HepG2 (cell line): ENCODE data around the gene EFNA2. TPM values are rescaled to one million over a fixed set of nuclear protein-coding genes. Genes with fewer than 3 reads are reported as not detected.

Experiments used
- ATAC-seq: fragments of 200-7000 bp; cut with Tn5 transposase; 3 replicates; pipeline ENCODE4 v1.9.1; 2020; ENCODE audit warnings: mild to moderate bottlenecking, moderate library complexity
- BruUV-seq: library from RNA; stranded (reverse); fragments of 400-500 nt; replicated peaks from 2 replicates; lab custom pipeline; 2021; lab: Mats Ljungman, UMichigan
- CTCF ChIA-PET: fragments of 300-600 bp; formaldehyde crosslinking; extraction: SDS; loops from one replicate; lab custom pipeline; 2021; ENCODE audit warnings: low total read pairs, inconsistent platforms, low intra/inter-chr PET ratio; lab: Yijun Ruan, JAX
- POLR2A ChIA-PET: fragments of 350-600 bp; sonication (Branson Sonifier 250); formaldehyde crosslinking; loops from one replicate; lab custom pipeline; 2020; ENCODE audit warnings: antibody characterized with exemption, inconsistent platforms; lab: Yijun Ruan, JAX
- DNase-seq: peaks from one replicate; pipeline ENCODE4 v3.0.0-alpha.2; 2015; ENCODE audit warnings: low spot score
- FAIRE-seq: peaks from 3 replicates; lab custom pipeline; 2011; peaks lifted over from hg19 to GRCh38; lab: Jason Lieb, UNC
- H2AFZ ChIP-seq: one replicate; pipeline ENCODE4 v1.6.1; 2011; ENCODE audit warnings: low read length, inconsistent platforms
- H3K27ac ChIP-seq: fragments of 300-600 bp; 3 replicates; pipeline ENCODE4 v1.8.0; 2011; ENCODE audit warnings: mixed run types, mild to moderate bottlenecking, mixed read lengths, low read length, inconsistent platforms; ENCODE audit not compliant: insufficient read depth; ENCODE audit errors: extremely low read length
- H3K27me3 ChIP-seq, 2 experiments: fragments of 200-600 bp in 1 of 2; 2 replicates in 1 of 2; 3 replicates in 1 of 2; pipeline versions ENCODE4 v1.6.0 to v1.8.0; 2011; ENCODE audit warnings: low read length in 2 of 2, mild to moderate bottlenecking in 2 of 2, moderate library complexity in 2 of 2, inconsistent platforms in 1 of 2; ENCODE audit not compliant: insufficient read depth in 2 of 2, control insufficient read depth in 1 of 2
- H3K36me3 ChIP-seq, 2 experiments: fragments of 200-600 bp in 1 of 2; replicated peaks in 1 of 2; 2 replicates in 1 of 2; 3 replicates in 1 of 2; pipeline versions ENCODE4 v1.5.1 to v1.8.0; 2011; ENCODE audit warnings: low read length in 2 of 2, inconsistent platforms in 1 of 2; ENCODE audit not compliant: insufficient read depth in 2 of 2, control insufficient read depth in 1 of 2
- H3K4me1 ChIP-seq: 2 replicates; pipeline ENCODE4 v1.5.1; 2012; ENCODE audit warnings: low read length, inconsistent platforms; ENCODE audit not compliant: insufficient read depth
- H3K4me2 ChIP-seq: 2 replicates; pipeline ENCODE4 v1.6.0; 2011; ENCODE audit warnings: low read depth, low read length, inconsistent platforms
- H3K4me3 ChIP-seq, 3 experiments: fragments of 200-600 bp in 1 of 3; sonication (generic), shearing (Covaris generic) in 1 of 3; replicated peaks in 1 of 3; 2 replicates each; pipeline ENCODE4 v1.5.1; 2011 to 2016; ENCODE audit warnings: low read length in 3 of 3, inconsistent platforms in 2 of 3, low read depth in 2 of 3, mild to moderate bottlenecking in 2 of 3, control low read depth in 1 of 3, mixed read lengths in 1 of 3; ENCODE audit not compliant: insufficient read depth in 1 of 3
- H3K79me2 ChIP-seq: one replicate; pipeline ENCODE4 v1.6.1; 2011; ENCODE audit warnings: low read length, inconsistent platforms; ENCODE audit not compliant: insufficient read depth
- H3K9ac ChIP-seq: 2 replicates; pipeline ENCODE4 v1.6.0; 2011; ENCODE audit warnings: mild to moderate bottlenecking, low read depth, low read length, inconsistent platforms; ENCODE audit not compliant: insufficient read depth
- H3K9me3 ChIP-seq: 2 replicates; pipeline ENCODE4 v1.5.1; 2012; ENCODE audit warnings: mild to moderate bottlenecking, low read length
- H4K20me1 ChIP-seq: 2 replicates; pipeline ENCODE4 v1.6.0; 2011; ENCODE audit warnings: inconsistent platforms, mild to moderate bottlenecking, low read length, moderate library complexity; ENCODE audit not compliant: insufficient read depth
- AGO2 ChIP-seq: fragments of 200-400 bp; formaldehyde crosslinking; optimal IDR thresholded peaks from 2 replicates; pipeline ENCODE3; 2017; ENCODE audit warnings: mild to moderate bottlenecking, low read depth, low read length, moderate library complexity
- AKAP8 ChIP-seq: sonication (generic); formaldehyde crosslinking; IDR thresholded peaks from 2 replicates; pipeline ENCODE4 v1.5.1; 2020; ENCODE audit warnings: mild to moderate bottlenecking, missing genetic modification reagents
- CEBPG ChIP-seq: IDR thresholded peaks from 2 replicates; pipeline ENCODE4 v1.6.1; 2016
- HOXA3 ChIP-seq: sonication (generic); formaldehyde crosslinking; IDR thresholded peaks from 2 replicates; pipeline ENCODE4 v1.5.0; 2020; ENCODE audit warnings: missing genetic modification reagents
- KDM4B ChIP-seq: sonication (generic); formaldehyde crosslinking; IDR thresholded peaks from 2 replicates; pipeline ENCODE4 v1.4.0; 2020; ENCODE audit warnings: missing genetic modification reagents
- RBM22 ChIP-seq: fragments of 200-400 bp; formaldehyde crosslinking; optimal IDR thresholded peaks from 2 replicates; pipeline ENCODE3; 2017; ENCODE audit warnings: mild to moderate bottlenecking, low read length, moderate library complexity
- SAFB2 ChIP-seq: sonication (generic); formaldehyde crosslinking; IDR thresholded peaks from 2 replicates; pipeline ENCODE4 v1.5.1; 2020; ENCODE audit warnings: missing genetic modification reagents, low read depth, mild to moderate bottlenecking, borderline replicate concordance
- SRY ChIP-seq: sonication (generic); formaldehyde crosslinking; IDR thresholded peaks from 2 replicates; pipeline ENCODE4 v1.8.0; 2022; ENCODE audit warnings: mild to moderate bottlenecking, missing genetic modification reagents
- ZBTB38 ChIP-seq: sonication (generic); formaldehyde crosslinking; IDR thresholded peaks from 2 replicates; pipeline ENCODE4 v1.5.1; 2020; ENCODE audit warnings: mild to moderate bottlenecking, missing genetic modification reagents
- ZMYM2 ChIP-seq: sonication (generic); formaldehyde crosslinking; IDR thresholded peaks from 2 replicates; pipeline ENCODE4 v1.8.0; 2022; ENCODE audit warnings: mild to moderate bottlenecking, missing genetic modification reagents
- ZNF674 ChIP-seq: sonication (generic); formaldehyde crosslinking; IDR thresholded peaks from 2 replicates; pipeline ENCODE4 v1.5.0; 2020; ENCODE audit warnings: low read depth, mild to moderate bottlenecking, missing genetic modification reagents
- WGBS: methylation state at CpG from one replicate; pipeline ENCODE4 v1.1.6; 2017; ENCODE audit warnings: low lambda C conversion rate; 5-methylcytosine and 5-hydroxymethylcytosine counted together
- in situ Hi-C: cut with HindIII; loops from 2 replicates; pipeline ENCODE4 v1.10.0; 2017; ENCODE audit warnings: low pct_unique_long_range_greater_than_20kb; ENCODE audit not compliant: extremely low pct_ligation_motif_present
- intact Hi-C: fragments of 100-400 bp; cut with micrococcal nuclease; formaldehyde crosslinking; loops from one replicate; pipeline ENCODE4 v1.10.0; 2022; ENCODE audit not compliant: unreplicated experiment
- polyA plus RNA-seq, 8 experiments: library from polyadenylated mRNA; depleted of rRNA in 3 of 8; stranded (reverse) in 7 of 8; unstranded in 1 of 8; fragments of >200 nt; fragmentation: Illumina TruSeq in 4 of 8; extraction: Trizol in 4 of 8; gene quantifications; 2 replicates each; pipeline versions ENCODE4 v1.2.1 to v1.2.3, GENCODE V29; 2011 to 2016; ENCODE audit warnings: low read depth in 4 of 8, missing spikeins in 1 of 8, mixed read lengths in 1 of 8; ENCODE audit not compliant: insufficient read depth in 1 of 8
- total RNA-seq, 5 experiments: library from RNA; depleted of rRNA; stranded (reverse); fragments of >200 nt; fragmentation: Illumina TruSeq; extraction: Trizol; gene quantifications; 2 replicates each; pipeline ENCODE4 v1.2.3, GENCODE V29; 2016; ENCODE audit warnings: low read depth in 1 of 5
- TF ChIP-seq, protein P1 (sequence below): sonication (generic); formaldehyde crosslinking; IDR thresholded peaks from 2 replicates; pipeline ENCODE4 v1.4.0; 2020; ENCODE audit warnings: mild to moderate bottlenecking, missing genetic modification reagents
- TF ChIP-seq, protein P2 (sequence below): sonication (generic); formaldehyde crosslinking; IDR thresholded peaks from 2 replicates; pipeline ENCODE4 v1.5.1; 2020; ENCODE audit warnings: missing genetic modification reagents, mild to moderate bottlenecking, borderline replicate concordance
- TF ChIP-seq, protein P3 (sequence below): sonication (generic); formaldehyde crosslinking; IDR thresholded peaks from 2 replicates; pipeline ENCODE4 v1.5.0; 2020; ENCODE audit warnings: missing genetic modification reagents
- TF ChIP-seq, protein P4 (sequence below): IDR thresholded peaks from 2 replicates; pipeline ENCODE4 v1.6.1; 2018; ENCODE audit warnings: missing genetic modification reagents, mild to moderate bottlenecking, missing compliant biosample characterization
- TF ChIP-seq, protein P5 (sequence below): fragments of 450-650 bp; IDR thresholded peaks from 2 replicates; pipeline ENCODE4 v1.6.1; 2016

EFNA2 gene
- total and polyA plus RNA-seq, 2 of the 13 experiments (the other 11 are each of a cell fraction or from before 2014, with no cell fraction given): 6.0 to 9.9 TPM

DNA sequence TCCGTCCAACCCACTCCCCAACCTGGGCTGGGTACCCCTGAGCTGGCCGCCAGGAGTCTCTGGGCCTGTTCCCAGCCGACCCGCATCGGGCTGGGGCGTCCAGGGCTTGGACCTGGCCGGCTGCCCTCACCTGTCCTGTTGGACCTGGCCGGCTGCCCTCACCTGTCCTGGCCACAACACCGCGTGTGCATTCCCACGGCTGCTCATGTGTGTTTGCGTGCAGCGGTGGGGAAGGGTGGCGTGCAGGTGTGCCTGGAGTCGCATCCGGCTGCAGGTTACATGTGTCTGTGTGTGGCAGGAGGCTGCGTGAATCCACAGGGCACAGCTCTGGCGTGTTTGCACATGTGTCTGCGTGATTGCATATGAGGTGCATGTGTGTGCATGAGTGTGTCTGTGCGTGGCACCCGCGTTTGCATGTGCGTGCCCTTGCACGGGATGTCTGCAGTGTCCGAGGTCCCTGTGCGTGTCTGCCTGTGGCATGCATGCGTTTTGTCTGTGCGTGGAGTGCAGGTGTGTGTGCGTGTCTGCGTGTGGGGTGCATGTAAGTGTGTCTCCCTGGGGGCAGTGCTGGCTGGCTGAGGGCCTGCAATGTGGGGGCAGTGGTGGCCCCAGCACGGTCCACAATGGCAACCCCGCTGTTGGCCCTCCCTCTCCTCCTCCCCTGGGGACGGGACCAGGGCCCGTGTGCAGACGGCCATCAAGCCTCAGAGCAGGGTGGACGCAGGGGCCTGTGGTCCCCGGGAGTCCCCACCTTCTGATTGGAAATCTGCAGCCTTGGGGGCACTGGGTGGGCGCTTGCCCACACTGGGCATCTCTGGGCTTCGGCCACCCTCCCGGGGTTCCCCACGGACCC, 3.4 kb downstream of the EFNA2 start:
- Histone ChIP-seq H2AFZ (no peak overlapping the region), H3K4me3 (peak overlapping the region in 1 of 3 experiments; percentile 16; a peak in 3 of 6 replicates), H3K4me1 (peaks cover 73% of the 10 kb centered on the region), H3K9me3 (no peaks in the 10 kb centered on the region), H3K27ac (peak overlapping the region; percentile 91), H4K20me1 (no peaks in the 10 kb centered on the region), H3K79me2 (peaks cover 50% of the 10 kb centered on the region), H3K27me3 (no peaks in the 10 kb centered on the region; a peak in 1 of 5 replicates), H3K4me2 (peak overlapping the region; percentile 89), H3K9ac (no peak overlapping the region), H3K36me3 (peaks cover 0 to 3% of the 10 kb centered on the region in 2 experiments; a peak in 1 of 5 replicates)
- 91% methylated on average over 21 of the region's 41 CpGs for WGBS
- in situ Hi-C loops (no loop called here), intact Hi-C loops (no loop called here)
- FAIRE-seq: no peak
- no peak for ATAC-seq
- CTCF ChIA-PET: no interaction called here
- DNase-seq: no peak
- BruUV-seq: no TSS peak
- POLR2A ChIA-PET: no interaction called here
- 0 out of 2 replicates have a peak, but pooled peaks have one; percentile 6 for TF ChIP-seq HOXA3 (CRISPR knock-in tag)
- TF ChIP-seq ZNF674 (CRISPR knock-in tag): no peak
- TF ChIP-seq ZMYM2: no peak
- TF ChIP-seq, protein P1, sequence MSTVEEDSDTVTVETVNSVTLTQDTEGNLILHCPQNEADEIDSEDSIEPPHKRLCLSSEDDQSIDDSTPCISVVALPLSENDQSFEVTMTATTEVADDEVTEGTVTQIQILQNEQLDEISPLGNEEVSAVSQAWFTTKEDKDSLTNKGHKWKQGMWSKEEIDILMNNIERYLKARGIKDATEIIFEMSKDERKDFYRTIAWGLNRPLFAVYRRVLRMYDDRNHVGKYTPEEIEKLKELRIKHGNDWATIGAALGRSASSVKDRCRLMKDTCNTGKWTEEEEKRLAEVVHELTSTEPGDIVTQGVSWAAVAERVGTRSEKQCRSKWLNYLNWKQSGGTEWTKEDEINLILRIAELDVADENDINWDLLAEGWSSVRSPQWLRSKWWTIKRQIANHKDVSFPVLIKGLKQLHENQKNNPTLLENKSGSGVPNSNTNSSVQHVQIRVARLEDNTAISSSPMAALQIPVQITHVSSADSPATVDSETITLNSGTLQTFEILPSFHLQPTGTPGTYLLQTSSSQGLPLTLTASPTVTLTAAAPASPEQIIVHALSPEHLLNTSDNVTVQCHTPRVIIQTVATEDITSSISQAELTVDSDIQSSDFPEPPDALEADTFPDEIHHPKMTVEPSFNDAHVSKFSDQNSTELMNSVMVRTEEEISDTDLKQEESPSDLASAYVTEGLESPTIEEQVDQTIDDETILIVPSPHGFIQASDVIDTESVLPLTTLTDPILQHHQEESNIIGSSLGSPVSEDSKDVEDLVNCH: no peak
- no peak for TF ChIP-seq SRY (CRISPR knock-in tag)
- no peak for TF ChIP-seq CEBPG
- TF ChIP-seq SAFB2 (CRISPR knock-in tag): no peak
- TF ChIP-seq, protein P2, sequence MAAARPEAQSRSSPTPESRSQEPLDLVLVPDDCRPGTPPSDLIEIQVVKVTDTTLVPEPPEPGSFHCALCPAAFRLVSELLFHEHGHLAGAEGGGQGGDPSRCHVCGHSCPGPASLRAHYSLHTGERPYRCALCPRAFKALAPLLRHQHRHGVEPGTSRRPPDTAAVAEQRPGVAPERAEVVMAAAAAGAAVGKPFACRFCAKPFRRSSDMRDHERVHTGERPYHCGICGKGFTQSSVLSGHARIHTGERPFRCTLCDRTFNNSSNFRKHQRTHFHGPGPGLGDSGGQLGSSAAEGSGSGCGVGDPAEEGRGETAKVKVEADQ (CRISPR knock-in tag): no peak
- 0 out of 2 replicates have a peak, but pooled peaks have one; percentile 5 for TF ChIP-seq ZBTB38 (CRISPR knock-in tag)
- TF ChIP-seq, protein P3, sequence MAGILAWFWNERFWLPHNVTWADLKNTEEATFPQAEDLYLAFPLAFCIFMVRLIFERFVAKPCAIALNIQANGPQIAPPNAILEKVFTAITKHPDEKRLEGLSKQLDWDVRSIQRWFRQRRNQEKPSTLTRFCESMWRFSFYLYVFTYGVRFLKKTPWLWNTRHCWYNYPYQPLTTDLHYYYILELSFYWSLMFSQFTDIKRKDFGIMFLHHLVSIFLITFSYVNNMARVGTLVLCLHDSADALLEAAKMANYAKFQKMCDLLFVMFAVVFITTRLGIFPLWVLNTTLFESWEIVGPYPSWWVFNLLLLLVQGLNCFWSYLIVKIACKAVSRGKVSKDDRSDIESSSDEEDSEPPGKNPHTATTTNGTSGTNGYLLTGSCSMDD (CRISPR knock-in tag): no peak
- TF ChIP-seq, protein P4, sequence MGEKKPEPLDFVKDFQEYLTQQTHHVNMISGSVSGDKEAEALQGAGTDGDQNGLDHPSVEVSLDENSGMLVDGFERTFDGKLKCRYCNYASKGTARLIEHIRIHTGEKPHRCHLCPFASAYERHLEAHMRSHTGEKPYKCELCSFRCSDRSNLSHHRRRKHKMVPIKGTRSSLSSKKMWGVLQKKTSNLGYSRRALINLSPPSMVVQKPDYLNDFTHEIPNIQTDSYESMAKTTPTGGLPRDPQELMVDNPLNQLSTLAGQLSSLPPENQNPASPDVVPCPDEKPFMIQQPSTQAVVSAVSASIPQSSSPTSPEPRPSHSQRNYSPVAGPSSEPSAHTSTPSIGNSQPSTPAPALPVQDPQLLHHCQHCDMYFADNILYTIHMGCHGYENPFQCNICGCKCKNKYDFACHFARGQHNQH (CRISPR knock-in tag): no peak
- peak; percentile 45; the same call in 1 of the 2 replicates for TF ChIP-seq AKAP8
- peak; percentile 23 for TF ChIP-seq AGO2
- TF ChIP-seq, protein P5, sequence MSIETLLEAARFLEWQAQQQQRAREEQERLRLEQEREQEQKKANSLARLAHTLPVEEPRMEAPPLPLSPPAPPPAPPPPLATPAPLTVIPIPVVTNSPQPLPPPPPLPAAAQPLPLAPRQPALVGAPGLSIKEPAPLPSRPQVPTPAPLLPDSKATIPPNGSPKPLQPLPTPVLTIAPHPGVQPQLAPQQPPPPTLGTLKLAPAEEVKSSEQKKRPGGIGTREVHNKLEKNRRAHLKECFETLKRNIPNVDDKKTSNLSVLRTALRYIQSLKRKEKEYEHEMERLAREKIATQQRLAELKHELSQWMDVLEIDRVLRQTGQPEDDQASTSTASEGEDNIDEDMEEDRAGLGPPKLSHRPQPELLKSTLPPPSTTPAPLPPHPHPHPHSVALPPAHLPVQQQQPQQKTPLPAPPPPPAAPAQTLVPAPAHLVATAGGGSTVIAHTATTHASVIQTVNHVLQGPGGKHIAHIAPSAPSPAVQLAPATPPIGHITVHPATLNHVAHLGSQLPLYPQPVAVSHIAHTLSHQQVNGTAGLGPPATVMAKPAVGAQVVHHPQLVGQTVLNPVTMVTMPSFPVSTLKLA: peak; percentile 66
- TF ChIP-seq KDM4B (CRISPR knock-in tag): no peak
- peak; percentile 26 for TF ChIP-seq RBM22
